ENCODE results near the gene TSR1.

Gene TSR1

DNA sequence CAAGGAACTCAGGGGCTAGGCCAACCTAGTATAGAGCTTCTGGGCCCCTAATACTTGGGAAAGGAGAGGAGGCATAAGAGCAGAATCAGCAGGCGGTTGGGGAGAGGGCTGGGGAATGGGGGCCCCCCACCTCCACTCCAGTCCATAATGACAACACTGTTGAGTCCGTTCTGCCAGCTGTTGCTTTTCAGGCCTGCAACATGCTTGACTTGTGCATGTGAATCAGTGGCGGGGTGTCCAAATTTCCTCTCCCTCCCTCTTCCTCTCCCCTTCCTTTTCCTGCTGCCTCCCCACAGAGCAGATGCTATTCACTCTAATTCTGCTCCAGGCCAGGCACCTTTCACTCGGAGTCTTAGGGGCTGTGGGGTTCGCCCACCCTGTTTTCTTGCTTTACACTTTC lies 32.8 kb upstream of the TSR1 start:
- no peak for DNase-seq (ENCODE audit: low spot score)

DNA sequence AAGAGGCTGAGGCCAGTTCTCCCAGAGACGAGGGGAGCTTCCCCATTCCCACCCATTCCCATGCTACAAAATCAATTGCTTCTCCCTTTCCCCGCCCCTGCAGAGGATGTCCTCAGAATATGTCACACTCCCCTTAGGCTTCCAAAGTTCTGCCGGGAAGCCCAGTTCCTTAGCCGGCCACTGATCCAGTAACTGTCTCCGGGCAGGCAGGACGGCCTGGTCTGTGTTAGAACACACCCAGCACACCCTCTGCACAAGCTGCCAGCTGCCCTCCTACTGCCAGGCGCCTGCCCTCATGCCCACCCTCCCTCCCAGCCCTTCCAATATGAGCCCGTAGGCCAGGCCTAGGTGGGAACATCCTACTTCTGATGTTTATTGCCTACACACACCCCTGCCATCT lies 32.1 kb upstream of the TSR1 start:
- no peak for DNase-seq (ENCODE audit: low spot score)

DNA sequence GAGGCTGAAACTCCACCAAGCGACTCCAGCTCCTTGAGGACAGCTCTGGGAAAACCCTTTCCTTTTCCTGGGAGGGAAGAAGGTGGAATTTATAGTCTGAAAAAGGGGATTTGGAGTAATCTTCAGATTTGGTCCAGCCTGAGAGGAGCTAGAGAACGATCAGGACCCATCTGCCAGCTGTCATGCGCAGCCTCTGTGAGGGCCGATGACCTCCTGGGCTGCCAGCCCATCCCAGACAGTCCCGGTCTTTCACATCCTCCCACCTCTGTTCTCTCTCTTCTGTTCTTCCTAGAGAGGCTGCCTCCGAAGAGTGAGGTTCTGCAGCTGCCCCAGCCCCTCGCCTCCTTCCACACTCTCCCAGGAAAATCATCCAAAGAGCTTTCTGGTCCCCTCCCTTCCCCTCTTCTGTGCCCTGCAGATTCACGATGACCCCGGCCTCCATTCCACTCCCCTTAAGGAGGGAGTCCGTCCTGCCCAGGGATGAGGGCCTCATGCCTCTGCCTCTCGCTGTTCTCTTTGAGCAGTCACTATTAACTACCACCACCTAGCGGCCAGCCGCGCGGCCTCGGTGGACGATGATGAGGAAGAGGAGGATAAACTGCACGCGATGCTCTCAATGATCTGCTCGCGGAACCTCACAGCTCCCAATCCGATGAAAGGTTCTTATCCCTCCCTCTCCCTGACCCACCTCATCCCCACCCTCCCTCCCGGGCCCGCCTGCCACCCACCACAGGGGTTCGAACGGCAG lies 30.7 kb upstream of the TSR1 start:
- DNase-seq (ENCODE audit: low spot score): no peak

DNA sequence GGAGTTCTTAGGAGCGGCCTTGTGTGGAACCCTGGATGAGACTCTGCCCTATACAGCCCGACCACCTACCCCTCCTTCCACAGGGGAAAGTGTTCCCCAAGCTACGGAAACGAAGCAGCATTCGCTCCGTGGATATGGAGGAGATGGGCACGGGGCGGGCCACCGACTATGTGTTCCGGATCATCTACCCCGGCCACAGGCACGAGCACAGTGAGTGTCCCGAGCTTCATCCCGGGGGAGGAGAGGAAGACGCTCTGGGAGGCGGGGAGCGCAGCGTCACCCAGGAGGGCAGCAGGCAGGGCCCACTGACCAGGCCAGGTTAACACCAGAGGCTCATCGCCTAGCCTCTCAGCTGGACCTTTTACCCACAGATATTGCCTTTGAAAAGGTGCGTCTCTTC lies 28.9 kb upstream of the TSR1 start:
- DNase-seq (ENCODE audit: low spot score): no peak

DNA sequence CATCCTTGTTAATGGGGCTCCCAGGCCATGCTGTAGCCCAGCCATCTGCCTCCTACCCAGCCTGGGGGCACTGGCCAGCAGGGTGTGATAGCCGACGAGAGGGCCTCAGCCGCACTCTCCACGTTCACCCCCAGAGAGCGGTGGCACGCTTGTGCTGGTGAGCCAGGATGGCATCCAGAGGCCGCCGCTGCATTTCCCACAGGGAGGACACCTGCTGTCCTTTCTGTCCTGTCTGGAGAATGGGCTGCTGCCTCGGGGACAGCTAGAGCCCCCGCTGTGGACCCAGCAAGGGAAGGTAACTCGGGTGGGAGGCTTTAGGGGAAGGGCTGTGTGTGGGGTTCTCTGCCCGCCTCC lies 28.5 kb upstream of the TSR1 start:
- no peak for DNase-seq (ENCODE audit: low spot score)

DNA sequence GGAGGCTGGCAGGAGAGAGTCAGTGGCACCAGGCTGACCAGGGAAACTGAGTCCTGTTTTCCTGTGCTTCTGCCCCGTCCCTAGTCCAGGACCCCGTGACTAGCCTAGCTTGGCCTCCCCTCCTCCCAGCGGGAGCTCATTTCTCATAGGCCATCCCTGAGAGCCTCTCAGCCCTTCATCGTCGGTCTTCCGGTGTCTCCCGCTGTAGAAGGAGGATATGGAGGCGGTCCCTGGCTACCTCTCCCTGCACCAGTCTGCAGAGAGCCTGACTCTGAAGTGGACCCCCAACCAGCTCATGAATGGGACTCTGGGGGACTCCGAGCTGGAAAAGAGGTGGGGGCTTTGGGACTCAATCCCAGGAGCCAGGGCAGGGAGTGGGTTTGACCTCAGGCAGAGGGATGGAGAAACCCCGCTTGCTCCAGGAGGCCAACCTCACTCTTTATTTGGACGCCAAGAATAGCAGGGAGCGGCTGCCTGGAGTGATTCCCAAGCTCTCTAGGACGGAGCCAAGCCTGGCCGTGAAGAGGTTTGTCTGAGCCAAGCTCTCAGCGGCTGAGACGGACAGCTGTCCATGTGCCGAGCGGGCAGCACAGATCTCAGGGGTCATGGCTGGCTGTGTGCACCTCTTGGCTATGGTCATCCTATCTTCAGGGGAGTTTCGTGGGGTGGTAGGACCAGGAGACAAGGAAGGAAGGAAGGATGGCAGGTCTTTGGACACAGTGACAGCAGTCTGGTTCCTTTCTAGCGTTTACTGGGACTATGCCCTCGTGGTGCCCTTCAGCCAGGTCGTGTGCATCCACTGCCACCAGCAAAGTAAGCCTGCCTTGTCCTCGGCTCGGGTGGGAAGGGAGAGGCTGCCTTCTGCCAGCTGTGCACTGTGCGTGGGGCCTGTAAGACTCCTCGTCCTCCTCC lies 27.9 kb upstream of the TSR1 start:
- DNase-seq (ENCODE audit: low spot score): no peak

DNA sequence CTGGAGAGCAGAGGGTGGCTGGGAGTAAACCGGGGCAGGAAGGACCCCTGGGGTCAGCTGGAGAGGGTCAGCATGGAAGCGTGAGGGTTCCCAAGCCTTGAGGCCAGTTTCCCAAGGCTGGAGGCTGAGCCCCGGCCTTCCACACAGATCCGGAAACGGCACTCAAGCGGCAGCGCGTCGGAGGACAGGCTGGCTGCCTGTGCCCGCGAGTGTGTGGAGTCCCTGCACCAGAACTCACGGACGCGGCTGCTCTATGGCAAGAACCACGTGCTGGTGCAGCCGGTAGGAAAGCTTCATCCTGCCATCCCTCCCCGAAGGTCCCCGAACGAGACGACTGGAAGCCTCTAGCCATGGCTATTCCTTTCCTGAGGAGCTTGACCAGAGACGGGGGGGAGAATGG lies 27.1 kb upstream of the TSR1 start:
- DNase-seq (ENCODE audit: low spot score): no peak

DNA sequence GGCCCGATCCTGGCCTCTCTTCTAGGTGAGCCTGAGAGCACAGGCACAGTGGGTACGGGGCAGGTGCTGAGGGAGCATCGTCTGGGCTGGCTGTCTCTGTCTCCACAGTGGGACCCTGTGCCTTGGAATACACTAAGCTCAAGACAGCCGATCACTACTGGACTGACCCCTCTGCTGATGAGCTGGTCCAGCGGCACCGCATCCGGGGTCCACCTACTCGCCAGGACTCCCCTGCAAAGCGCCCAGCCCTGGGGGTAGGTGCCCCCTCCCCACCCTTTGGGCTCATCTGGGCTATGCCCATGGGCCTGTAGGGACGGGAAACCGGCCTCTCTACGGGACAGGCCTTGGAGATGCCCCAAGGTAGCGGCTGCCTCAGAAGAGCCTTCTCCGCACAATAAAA lies 26.6 kb upstream of the TSR1 start:
- DNase-seq (ENCODE audit: low spot score): no peak

DNA sequence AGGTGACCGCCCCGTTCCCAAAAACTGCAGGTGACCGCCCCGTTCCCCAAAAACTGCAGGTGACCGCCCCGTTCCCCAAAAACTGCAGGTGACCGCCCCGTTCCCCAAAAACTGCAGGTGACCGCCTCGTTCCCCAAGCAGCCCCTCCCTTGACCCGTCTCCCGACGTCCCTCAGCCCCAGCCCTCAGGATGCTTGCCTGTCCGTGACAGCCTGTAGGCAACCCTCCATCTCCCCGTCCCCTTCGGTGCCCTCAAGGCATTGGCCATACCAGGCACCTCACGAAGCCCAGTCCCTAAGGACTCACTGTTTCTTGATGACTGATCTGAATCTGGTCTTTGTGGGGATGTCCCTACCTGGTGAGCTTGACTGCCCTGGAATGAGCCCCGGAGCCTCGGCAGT lies 26.2 kb upstream of the TSR1 start:
- no peak for DNase-seq (ENCODE audit: low spot score)

DNA sequence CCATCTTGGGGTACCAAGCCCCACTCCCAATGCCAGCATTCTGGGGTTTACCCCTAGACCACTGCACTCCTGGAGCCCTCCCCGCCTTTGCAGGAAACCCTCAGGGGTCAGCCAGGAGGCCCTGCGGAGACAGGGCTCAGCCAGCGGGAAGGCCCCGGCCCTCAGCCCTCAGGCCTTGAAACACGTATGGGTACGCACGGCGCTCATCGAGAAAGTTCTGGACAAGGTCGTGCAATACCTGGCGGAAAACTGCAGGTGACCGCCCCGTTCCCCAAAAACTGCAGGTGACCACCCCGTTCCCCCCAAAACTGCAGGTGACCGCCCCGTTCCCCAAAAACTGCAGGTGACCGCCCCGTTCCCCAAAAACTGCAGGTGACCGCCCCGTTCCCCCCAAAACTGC lies 25.8 kb upstream of the TSR1 start:
- DNase-seq (ENCODE audit: low spot score): no peak

DNA sequence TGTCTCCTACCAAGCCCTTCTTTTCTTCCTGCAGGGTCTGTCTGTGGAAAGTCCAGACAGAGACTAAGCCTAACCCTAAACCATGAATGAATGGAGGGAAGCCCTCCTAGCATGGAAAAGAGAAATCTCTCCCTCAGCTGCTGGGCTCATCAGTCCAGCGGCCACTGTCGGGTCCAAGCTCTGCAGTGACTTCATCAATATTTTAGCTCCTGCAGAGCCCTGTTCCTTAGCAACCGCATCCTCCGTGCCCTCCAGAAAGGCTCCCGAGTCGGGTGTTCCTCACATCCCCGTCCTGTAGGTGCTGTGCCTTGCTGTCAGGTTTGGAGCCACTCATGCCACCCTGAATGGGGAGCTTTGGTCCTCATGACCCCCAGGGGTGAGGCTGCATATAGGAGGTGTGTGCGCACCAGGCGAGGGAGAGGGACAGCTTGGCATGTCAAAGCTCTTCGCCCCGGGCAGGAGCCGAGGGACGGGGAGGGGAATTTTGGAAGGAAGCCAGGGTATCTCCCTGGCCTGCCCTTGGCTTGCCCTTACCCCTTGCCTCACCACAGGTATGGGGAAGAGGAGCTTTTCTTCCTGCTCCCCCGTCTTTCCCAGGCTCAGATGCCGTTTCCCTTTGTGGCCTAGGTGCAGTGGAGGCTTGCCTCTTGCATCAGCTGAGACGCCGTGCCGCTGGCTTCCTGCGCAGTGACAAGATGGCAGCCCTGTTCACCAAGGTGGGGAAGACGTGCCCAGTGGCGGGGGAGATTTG lies 24.9 kb upstream of the TSR1 start:
- DNase-seq (ENCODE audit: low spot score): no peak

DNA sequence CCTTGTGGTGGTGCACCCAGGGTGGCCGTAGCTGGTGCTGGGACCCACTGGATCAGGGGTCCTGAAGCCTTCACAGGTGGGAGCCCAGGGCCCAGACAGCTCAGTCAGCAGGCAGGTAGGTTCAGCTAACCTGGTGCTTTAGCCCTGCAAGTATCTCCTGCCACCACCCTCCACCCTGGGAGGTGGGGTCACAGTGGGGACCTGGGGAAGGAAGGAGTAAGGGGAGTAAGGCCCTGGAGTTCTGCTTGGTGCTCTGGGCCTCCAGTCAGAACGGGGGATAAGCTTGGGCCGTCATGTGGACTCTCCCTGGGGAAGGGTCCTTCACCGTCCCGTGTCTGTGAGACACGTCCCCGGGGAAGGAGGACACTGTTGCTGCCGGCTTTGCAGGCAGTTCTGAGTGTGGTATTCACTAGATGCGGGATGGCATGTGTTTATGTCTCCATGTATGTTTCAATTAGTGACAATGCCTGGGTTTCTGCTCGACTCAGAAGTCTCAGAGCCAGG lies 21.7 kb upstream of the TSR1 start:
- no peak for DNase-seq (ENCODE audit: low spot score)

DNA sequence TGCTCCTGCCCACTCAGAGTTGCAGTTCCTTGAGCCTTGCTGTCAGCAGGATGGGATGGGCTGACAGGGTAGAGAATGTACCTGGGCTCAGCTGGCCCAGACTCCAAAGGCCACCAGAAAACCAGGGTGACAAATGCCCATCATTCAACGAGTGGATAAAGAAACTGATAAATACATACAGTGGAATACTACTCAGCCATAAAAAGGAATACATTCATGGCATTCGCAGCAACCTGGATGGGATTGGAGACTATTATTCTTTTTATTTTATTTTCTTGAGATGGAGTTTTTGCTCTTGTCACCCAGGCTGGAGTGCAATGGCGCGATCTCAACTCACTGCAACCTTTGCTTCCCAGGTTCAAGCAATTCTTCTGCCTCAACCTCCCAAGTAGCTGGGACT lies 21.0 kb upstream of the TSR1 start:
- no peak for DNase-seq (ENCODE audit: low spot score)

DNA sequence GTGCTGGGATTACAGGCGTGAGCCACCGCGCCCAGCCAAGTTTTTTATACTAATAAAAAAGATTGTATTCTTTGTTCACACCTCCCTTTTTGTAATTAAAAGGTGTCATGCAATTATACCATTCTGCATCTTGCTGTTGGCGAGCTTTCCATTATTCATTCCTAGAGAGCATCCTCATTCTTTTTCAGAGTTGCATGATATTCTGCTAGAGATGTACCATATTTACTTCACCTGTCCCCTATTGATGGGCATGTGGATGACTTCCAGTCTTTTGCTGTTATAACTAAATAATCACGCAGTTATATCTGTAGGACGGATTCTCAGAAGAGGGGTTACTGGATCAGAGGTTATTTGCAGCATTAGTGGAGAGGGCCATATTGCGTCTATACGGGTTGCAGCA lies 18.1 kb upstream of the TSR1 start:
- DNase-seq (ENCODE audit: low spot score): no peak

DNA sequence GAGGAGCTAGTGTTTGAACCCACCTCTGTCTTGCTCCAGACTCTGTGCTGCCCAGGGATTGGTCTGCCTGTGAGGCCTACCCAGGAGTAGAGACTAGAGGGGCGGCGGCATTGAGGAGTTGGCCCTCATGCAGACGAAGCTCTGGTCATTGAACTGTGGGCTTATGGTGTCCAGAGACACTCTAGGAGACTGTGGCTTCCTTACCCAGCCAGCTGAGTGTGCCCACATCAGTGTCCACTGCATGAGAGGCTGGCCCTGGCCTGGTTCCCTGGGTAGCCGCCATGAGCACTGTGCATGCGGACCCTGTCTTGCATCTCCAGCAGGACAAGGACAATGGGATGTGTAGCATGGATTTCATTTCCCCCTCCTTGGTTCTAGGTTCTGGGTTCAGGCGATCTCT lies 15.0 kb upstream of the TSR1 start:
- DNase-seq (ENCODE audit: low spot score): no peak

DNA sequence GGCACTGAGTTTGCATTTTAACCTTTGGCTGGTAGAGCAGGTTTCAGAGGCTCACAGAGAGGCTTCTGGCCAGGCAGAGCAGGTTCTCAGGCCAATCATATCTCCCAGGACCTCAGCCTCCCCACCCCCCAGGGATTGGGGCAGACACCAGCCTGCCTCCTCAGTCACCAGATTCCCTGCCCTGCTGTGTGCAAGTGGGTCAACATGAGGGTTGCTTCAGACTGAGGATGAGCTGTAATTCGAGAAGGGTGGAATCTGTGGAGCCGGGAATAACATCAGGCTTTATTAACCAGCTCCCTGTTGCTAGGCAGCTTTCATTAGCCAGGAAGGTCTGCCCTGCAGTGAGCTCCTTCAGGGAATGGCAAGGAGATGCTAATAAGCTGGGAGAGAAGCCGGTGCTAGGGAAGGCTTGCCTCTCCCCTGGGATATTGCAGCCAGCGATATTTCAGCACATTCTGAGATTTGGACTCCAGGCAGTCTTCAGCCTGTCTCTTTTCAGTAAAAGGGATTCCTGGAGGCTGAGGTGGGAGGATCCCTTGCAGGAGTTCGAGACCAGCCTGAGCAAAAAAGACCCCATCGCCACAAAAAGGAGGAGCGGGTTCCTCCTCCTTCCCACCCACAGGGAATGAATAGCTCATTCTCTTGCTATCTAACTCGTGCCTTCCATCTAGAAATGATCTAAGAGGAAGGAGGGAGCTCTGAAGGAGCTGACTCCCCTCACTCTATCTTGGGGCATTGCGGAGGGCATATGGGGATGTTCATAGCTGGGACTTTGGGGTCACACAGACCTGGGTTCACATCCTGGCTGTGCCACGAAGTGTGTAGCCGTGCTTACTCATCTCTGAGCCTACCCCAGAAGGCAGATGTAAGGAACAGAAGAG lies 11.8 kb upstream of the TSR1 start:
- no peak for DNase-seq (ENCODE audit: low spot score)

DNA sequence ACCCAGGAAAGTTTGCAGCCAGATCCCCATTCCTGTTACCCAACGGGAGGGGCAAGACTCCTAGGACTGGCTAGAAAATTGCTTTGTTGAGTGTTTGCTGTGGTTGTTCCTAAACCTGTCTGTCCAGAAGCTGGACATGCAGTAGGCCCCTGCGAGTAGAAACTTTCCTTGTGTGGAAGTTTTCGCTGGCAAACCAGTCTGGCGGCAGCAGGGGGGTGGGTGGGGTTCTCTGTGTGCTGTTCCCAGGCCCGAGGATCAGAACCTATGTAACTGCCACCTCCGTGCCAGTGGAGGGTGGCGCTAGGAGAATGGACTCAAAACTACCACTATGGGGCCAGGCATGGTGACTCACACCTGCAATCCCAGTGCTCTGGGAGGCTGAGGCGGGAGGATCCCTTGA lies 10.2 kb upstream of the TSR1 start:
- DNase-seq (ENCODE audit: low spot score): no peak

DNA sequence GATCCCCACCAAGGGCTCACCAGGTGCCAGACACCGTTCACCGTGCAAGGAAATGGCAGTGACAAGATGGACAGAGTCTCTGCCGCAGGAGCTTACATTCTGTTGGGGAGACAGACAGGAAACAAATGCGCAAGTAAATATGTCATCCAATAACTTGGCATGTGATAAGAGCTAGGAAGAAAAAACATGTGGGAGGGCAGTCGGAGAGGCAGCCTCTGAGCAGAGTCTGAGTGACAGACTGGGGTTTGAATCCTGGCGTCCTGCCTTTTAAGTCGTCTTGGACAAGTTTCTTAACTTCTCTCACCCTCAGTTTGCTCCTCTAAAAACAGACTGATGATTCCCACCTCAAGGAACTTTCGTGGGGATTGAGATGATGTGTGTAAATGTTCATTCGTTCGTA lies 8.3 kb upstream of the TSR1 start:
- DNase-seq (ENCODE audit: low spot score): no peak

DNA sequence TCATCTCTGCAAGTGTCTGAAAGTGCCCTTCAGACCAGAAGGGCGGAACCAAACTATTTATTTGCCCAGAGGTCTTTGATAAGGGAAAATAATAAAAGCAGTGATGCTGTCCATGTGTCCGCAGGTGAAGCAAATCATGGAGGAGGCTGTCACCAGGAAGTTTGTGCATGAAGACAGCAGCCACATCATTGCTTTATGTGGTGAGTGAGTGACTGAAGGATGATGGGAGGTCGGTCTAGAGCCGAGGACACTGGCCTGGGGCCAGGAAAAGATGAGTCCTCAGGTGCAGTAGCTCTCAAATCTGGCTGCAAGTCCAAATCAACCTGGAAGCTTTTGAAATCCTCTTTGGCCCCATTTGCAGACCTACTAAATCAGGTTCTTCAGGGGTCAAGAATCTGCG lies 7.2 kb upstream of the TSR1 start:
- DNase-seq (ENCODE audit: low spot score): no peak

DNA sequence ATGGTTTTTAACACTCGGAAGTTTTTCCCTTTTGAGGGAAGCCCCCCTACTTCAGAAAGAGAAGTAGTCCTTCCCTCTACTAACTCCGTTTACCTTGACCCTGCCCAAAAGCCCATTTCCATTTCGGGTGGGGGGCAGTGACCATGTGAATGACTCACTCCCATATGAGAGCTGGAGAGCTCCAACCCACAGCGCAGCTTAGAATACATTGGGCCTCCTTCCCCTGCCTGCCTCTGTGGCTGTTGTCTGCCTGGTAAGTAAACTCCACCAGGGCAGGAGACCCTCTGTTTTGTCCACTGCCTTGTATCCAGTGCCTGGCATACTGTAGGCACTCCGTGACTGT lies 2.0 kb upstream of the TSR1 start:
- DNase-seq (ENCODE audit: low spot score): no peak

DNA sequence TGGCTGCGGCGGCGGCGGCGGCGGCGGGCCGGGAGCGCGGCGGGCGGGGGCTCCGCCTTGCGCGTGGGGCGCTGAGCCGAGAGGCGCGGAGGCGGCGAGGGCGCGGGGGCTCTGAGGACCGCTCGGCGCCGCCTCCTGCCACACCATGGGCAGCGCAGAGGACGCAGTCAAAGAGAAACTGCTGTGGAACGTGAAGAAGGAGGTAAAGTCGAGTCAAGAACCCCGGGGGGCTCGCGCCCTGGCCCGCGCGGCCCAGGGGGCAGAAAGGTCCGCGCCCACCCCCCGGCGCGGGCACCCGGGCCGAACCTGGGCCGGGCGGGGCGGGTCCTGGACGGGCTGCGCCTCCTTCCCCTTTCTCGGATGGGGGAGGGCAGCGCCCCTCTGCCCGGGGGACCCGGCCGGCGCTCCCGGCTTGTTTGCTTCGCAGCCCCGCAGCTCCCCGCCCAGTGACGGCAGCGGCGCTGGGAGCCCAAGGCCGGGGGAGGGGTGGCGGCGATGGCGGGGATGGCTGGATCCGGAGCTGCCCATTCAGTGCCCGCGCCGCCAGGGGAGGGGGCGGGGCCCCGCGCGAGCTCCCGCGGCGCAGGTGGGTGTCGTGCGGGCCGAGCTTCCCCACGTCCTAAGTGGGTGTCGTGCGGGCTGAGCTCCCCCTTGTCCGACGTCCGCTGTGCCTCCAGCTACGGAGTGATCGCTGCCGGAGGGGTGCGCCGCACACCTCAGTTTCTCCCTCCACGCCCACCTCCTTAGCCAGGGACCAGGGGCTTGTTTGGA lies 1.5 kb upstream of the TSR1 start:
- DNase-seq (ENCODE audit: low spot score): peak; percentile 31

Data from activated CD4-positive, alpha-beta T cell treated with anti-CD3 and anti-CD28 coated beads, Interleukin-2, Interleukin-4, amounts not matched to agents 100 ng/mL and 50 ng/mL, durations not matched to agents 16 hours and 8 hours (primary cell).